ENCODE data around the gene TARP.

TARP gene

DNA sequence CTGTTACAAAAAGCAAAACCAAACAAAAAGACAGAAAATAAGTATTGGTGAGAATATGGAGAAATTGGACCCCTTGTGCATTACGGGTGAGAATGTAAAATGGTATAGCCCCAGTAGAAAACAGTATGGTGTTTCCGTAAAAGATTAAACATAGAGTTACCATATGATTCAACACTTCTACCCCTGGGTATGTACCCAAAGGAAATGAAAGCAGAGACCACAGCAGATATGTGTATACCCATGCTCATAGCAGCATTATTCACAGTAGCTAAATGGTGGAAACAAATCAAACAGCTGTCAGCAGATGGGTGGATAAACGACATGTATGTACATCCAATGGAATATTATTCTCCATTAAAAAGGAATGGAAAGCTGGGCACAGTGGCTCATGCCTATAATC lies 53.0 kb downstream of the TARP start:
- Histone ChIP-seq H3K27ac (no peak overlapping the region), H3K27me3 (no peaks in the 10 kb centered on the region), H3K4me1 (peaks cover 19 to 38% (median 26%) of the 10 kb centered on the region in 10 experiments), H3K9me3 (replicated peaks in 1 of 11) (no peaks in the 10 kb centered on the region), H3K36me3 (peaks cover 67 to 86% (median 80%) of the 10 kb centered on the region in 11 experiments), H4K20me1 (peaks cover 0 to 4% (median 0%) of the 10 kb centered on the region in 11 experiments; a peak in 1 of 22 replicates), H3K9ac (no peak overlapping the region), H3K4me2 (no peak overlapping the region), H3K4me3 (no peak overlapping the region)
- TF ChIP-seq Cebpa-rat (IDR thresholded peaks at IDR 0.05), result no peak

DNA sequence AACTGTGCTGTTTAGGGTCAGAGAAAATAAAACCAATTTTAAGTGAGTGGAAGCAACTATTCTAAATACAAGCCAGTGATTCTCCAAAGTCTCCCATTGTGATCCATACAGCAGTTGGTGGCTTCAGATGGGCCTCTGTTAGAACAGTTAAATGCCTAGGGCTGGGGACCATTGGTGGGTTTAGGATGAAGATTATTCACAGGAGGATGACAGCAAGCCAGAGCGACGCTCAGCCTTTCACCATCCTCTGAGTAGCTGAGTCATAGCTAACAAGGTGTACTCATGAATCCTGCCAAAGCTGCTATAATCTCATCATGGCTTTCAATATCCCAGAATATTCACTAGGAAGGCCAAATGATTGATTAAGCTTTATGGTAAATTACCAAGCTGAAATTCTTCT lies 55.8 kb downstream of the TARP start:
- no peak for TF ChIP-seq Cebpa-rat (IDR thresholded peaks at IDR 0.05)
- Histone ChIP-seq H3K4me2 (peak overlapping the region in 1 of 11 experiments; percentile 43; a peak in 1 of 22 replicates), H3K36me3 (peaks cover 60 to 93% (median 84%) of the 10 kb centered on the region in 11 experiments), H3K4me1 (peaks cover 12 to 29% (median 24%) of the 10 kb centered on the region in 10 experiments), H3K9ac (no peak overlapping the region; a peak in 1 of 22 replicates), H3K4me3 (no peak overlapping the region), H3K9me3 (replicated peaks in 1 of 11) (no peaks in the 10 kb centered on the region), H3K27me3 (no peaks in the 10 kb centered on the region), H4K20me1 (peaks cover 0 to under 1% (median 0%) of the 10 kb centered on the region in 11 experiments; a peak in 2 of 22 replicates), H3K27ac (peak overlapping the region in 5 of 11 experiments; percentile 16 to 56 (median 47); a peak in 8 of 22 replicates)

DNA sequence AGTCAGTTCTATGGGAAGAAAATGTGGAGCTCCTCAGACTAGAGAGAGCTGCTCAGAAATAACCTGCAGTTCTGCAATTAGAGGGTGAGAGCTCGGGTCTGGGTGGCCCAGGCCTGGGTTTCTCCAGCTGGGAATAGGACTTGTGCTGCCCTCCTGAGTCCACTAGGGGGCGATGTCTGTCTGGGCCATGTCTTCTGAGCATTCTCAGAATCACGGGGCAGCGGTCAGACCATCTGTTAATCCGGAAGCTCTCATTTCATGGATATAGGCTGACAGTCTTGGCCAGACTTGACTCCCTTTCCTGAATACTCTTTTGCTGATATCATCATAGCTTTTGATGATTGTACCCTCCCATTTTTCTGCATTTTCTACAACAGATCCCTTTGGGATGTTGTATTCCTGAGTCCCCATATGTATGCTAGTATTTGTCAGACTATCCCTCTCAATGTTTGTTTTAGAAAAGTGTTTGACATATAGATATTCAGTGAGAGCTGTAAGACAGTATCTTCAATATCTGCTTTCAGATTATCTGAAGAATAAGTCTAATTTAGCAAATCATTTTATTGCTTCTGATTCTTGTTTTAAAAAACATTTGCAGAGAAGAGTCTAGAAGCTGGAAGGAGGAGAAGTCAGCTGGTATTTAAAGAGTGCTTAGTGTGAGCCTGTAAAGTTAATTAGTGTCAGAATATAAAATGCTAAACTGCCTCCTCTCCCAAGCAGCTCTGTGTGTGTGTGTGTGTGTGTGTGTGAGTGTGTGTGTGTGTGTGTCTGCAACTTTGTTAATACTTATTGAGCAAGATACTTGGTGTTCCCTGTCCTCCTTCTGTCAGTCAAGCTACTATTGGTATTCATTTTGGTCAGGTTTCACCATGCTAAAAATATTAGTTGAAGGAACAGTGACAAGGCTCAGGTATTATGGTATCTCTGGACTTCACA lies 57.4 kb downstream of the TARP start:
- Histone ChIP-seq H3K27ac (peak overlapping the region in 9 of 11 experiments; percentile 3 to 56 (median 44); a peak in 13 of 22 replicates), H3K4me1 (peaks cover 11 to 27% (median 24%) of the 10 kb centered on the region in 10 experiments), H3K4me2 (peak overlapping the region; percentile 16 to 45 (median 29); a peak in 19 of 22 replicates), H3K9ac (peak overlapping the region in 5 of 11 experiments; percentile 1 to 36 (median 30); a peak in 4 of 22 replicates), H3K4me3 (no peak overlapping the region), H3K9me3 (replicated peaks in 1 of 11) (no peaks in the 10 kb centered on the region), H3K36me3 (peaks cover 58 to 93% (median 85%) of the 10 kb centered on the region in 11 experiments), H3K27me3 (no peaks in the 10 kb centered on the region), H4K20me1 (peaks cover 0 to 4% (median 0%) of the 10 kb centered on the region in 11 experiments; a peak in 2 of 22 replicates)
- TF ChIP-seq Cebpa-rat (IDR thresholded peaks at IDR 0.05), result no peak

DNA sequence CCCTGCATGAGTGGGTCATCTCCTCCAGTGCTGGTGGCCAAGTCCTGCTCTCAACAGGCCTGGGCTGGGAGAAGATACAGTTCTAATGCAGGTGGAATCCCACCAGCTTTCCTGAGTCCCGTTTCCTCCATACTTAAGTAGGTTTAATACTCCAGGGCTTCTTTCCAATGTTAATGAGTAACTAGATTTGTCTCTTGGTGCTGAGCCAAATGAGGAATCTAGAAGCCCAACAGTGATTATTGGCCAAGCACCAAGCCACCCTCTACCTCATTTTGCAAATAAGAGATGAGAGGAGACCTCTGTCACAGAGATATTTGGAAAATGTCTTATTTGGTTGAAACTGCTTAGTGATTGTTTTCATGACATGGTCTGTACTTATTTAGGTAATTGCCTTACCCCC lies 58.3 kb downstream of the TARP start:
- Histone ChIP-seq H3K36me3 (peaks cover 53 to 93% (median 85%) of the 10 kb centered on the region in 11 experiments), H3K27ac (peak overlapping the region in 4 of 11 experiments; percentile 11 to 34 (median 24); a peak in 3 of 22 replicates), H3K4me1 (peaks cover 11 to 27% (median 24%) of the 10 kb centered on the region in 10 experiments), H4K20me1 (peaks cover 0 to 4% (median 0%) of the 10 kb centered on the region in 11 experiments; a peak in 2 of 22 replicates), H3K4me3 (no peak overlapping the region), H3K4me2 (peak overlapping the region in 3 of 11 experiments; percentile 10 to 42 (median 21); a peak in 7 of 22 replicates), H3K9me3 (replicated peaks in 1 of 11) (no peaks in the 10 kb centered on the region), H3K27me3 (no peaks in the 10 kb centered on the region), H3K9ac (peak overlapping the region in 6 of 11 experiments; percentile 1 to 36 (median 16); a peak in 4 of 22 replicates)
- TF ChIP-seq Cebpa-rat (IDR thresholded peaks at IDR 0.05), result no peak

DNA sequence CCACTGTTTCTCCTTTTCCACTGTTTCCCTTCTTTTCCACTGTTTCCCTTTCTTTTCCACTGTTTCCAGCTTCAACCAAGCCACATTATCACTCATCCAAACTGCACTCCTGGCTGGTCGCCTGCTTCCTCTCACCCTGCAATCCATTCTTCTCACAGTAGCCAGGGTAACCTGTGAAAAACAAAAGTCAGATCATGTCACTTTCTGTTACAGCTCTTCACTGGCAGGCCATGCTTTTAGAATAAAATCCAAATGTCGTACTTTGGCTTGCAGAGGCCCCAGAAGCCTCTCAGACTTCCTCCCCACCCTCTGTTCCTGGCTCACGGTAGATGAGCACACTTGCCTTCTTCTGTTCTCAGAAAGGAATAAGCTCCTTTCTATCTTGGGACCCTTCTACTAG lies 61.5 kb downstream of the TARP start:
- Histone ChIP-seq H3K27ac (no peak overlapping the region), H3K4me2 (no peak overlapping the region), H3K36me3 (peaks cover 51 to 93% (median 81%) of the 10 kb centered on the region in 11 experiments), H3K27me3 (no peaks in the 10 kb centered on the region), H3K4me1 (peaks cover 11 to 21% (median 19%) of the 10 kb centered on the region in 10 experiments), H3K9ac (no peak overlapping the region), H3K9me3 (replicated peaks in 1 of 11) (no peaks in the 10 kb centered on the region), H4K20me1 (peaks cover 0 to 11% (median 2%) of the 10 kb centered on the region in 11 experiments; a peak in 9 of 22 replicates), H3K4me3 (no peak overlapping the region)
- no peak for TF ChIP-seq Cebpa-rat (IDR thresholded peaks at IDR 0.05)

DNA sequence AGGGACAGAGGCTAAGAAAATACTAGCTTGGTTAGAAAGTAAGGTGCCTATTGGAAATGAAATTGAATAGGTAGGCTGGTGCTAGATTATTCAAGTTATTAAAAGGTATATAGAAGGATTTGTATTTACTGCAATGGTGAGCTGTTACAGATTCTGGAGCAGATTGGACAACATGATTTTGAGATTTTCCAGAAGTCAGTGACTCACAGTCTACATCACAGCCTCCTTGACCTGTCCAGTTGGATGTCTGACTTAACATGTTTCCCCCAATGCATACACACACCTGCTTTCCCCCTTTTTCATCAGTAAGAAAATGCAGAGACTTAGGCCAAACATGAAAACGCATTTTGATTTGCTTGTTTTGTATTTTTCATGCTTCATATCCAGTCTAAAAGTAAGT lies 62.0 kb downstream of the TARP start:
- Histone ChIP-seq H3K9me3 (replicated peaks in 1 of 11) (no peaks in the 10 kb centered on the region), H4K20me1 (peaks cover 0 to 14% (median 6%) of the 10 kb centered on the region in 11 experiments; a peak in 10 of 22 replicates), H3K4me1 (peaks cover 7 to 16% (median 14%) of the 10 kb centered on the region in 10 experiments), H3K27me3 (no peaks in the 10 kb centered on the region), H3K36me3 (peaks cover 48 to 93% (median 80%) of the 10 kb centered on the region in 11 experiments), H3K4me3 (no peak overlapping the region), H3K27ac (no peak overlapping the region), H3K9ac (no peak overlapping the region), H3K4me2 (no peak overlapping the region)
- TF ChIP-seq Cebpa-rat (IDR thresholded peaks at IDR 0.05), result no peak

All from BLaER1 treated with 17β-estradiol and CSF1 and Interleukin-3, amounts not matched to agents 10 nM and 100 nM (cell line).